ENCODE measurements around the gene RPS6KA2. TPM values are rescaled to one million over a fixed set of nuclear protein-coding genes. Genes with fewer than 3 reads are reported as not detected.

Gene RPS6KA2
- total RNA-seq, 1 donor from 2014 or later = 12.3 TPM

GRCh38 chr6:166650047-166650446 is 23.0 kb upstream of the RPS6KA2 start:
- Mint-ChIP-seq H3K27ac (no peak overlapping the region), H3K27me3 (ENCODE audit: low read depth) (peaks cover 7% of the 10 kb centered on the region), H3K4me3 (no peak overlapping the region), H3K36me3 (no peaks in the 10 kb centered on the region), H3K4me1 (no peaks in the 10 kb centered on the region), H3K9me3 (no peaks in the 10 kb centered on the region)
- no peak for DNase-seq (ENCODE audit: low spot score in 2 of 2, unreplicated experiment in 2 of 2)
- TF ChIP-seq CTCF (IDR thresholded peaks at IDR 0.05; ENCODE audit: unreplicated experiment) = no peak

GRCh38 chr6:166648846-166649245 is 21.8 kb upstream of the RPS6KA2 start:
- no peak overlapping the region for H3K27ac Mint-ChIP-seq
- DNase-seq (ENCODE audit: low spot score in 2 of 2, unreplicated experiment in 2 of 2) = no peak
- no peaks in the 10 kb centered on the region for H3K36me3 Mint-ChIP-seq
- peaks cover 8% of the 10 kb centered on the region for H3K27me3 Mint-ChIP-seq (ENCODE audit: low read depth)
- TF ChIP-seq CTCF (IDR thresholded peaks at IDR 0.05; ENCODE audit: unreplicated experiment) = no peak
- H3K9me3 Mint-ChIP-seq = peaks cover 2% of the 10 kb centered on the region
- H3K4me1 Mint-ChIP-seq = no peaks in the 10 kb centered on the region
- H3K4me3 Mint-ChIP-seq = no peak overlapping the region

GRCh38 chr6:166647896-166648295 is 20.8 kb upstream of the RPS6KA2 start:
- no peaks in the 10 kb centered on the region for H3K4me1 Mint-ChIP-seq
- TF ChIP-seq CTCF (IDR thresholded peaks at IDR 0.05; ENCODE audit: unreplicated experiment) = no peak
- H3K27ac Mint-ChIP-seq = no peak overlapping the region
- no peak overlapping the region for H3K4me3 Mint-ChIP-seq
- H3K36me3 Mint-ChIP-seq = no peaks in the 10 kb centered on the region
- DNase-seq (ENCODE audit: low spot score in 2 of 2, unreplicated experiment in 2 of 2) = no peak
- peaks cover 8% of the 10 kb centered on the region for H3K27me3 Mint-ChIP-seq (ENCODE audit: low read depth)
- peaks cover 5% of the 10 kb centered on the region for H3K9me3 Mint-ChIP-seq

- no peaks in the 10 kb centered on the region for H3K36me3 Mint-ChIP-seq
- no peak for DNase-seq (ENCODE audit: low spot score in 2 of 2, unreplicated experiment in 2 of 2)
- H3K4me1 Mint-ChIP-seq = no peaks in the 10 kb centered on the region
- no peak overlapping the region for H3K27ac Mint-ChIP-seq
- H3K27me3 Mint-ChIP-seq (ENCODE audit: low read depth) = peaks cover 2% of the 10 kb centered on the region
- no peak for TF ChIP-seq CTCF (IDR thresholded peaks at IDR 0.05; ENCODE audit: unreplicated experiment)
- no peak overlapping the region for H3K4me3 Mint-ChIP-seq
- H3K9me3 Mint-ChIP-seq = peaks cover 5% of the 10 kb centered on the region
Observed at GRCh38 chr6:166646716-166647115, 19.7 kb upstream of the RPS6KA2 start.

- no peak for TF ChIP-seq CTCF (IDR thresholded peaks at IDR 0.05; ENCODE audit: unreplicated experiment)
- no peak overlapping the region for H3K27ac Mint-ChIP-seq
- H3K9me3 Mint-ChIP-seq = peaks cover 5% of the 10 kb centered on the region
- no peaks in the 10 kb centered on the region for H3K4me1 Mint-ChIP-seq
- no peak for DNase-seq (ENCODE audit: low spot score in 2 of 2, unreplicated experiment in 2 of 2)
- H3K4me3 Mint-ChIP-seq = no peak overlapping the region
- peaks cover 1% of the 10 kb centered on the region for H3K27me3 Mint-ChIP-seq (ENCODE audit: low read depth)
- no peaks in the 10 kb centered on the region for H3K36me3 Mint-ChIP-seq
Observed at GRCh38 chr6:166645896-166646295, 18.8 kb upstream of the RPS6KA2 start.

GRCh38 chr6:166644681-166645080 is 17.6 kb upstream of the RPS6KA2 start:
- DNase-seq (ENCODE audit: low spot score in 2 of 2, unreplicated experiment in 2 of 2) = no peak
- H3K27ac Mint-ChIP-seq = no peak overlapping the region
- peaks cover 5% of the 10 kb centered on the region for H3K9me3 Mint-ChIP-seq
- H3K4me1 Mint-ChIP-seq = peaks cover 6% of the 10 kb centered on the region
- no peaks in the 10 kb centered on the region for H3K36me3 Mint-ChIP-seq
- peaks cover 4% of the 10 kb centered on the region for H3K27me3 Mint-ChIP-seq (ENCODE audit: low read depth)
- no peak overlapping the region for H3K4me3 Mint-ChIP-seq
- no peak for TF ChIP-seq CTCF (IDR thresholded peaks at IDR 0.05; ENCODE audit: unreplicated experiment)

Measured in mesothelial cell of epicardium (in vitro differentiated cells).